Measurements from ENCODE around the gene MEI4. TPM values are rescaled to one million over a fixed set of nuclear protein-coding genes. Genes with fewer than 3 reads are reported as not detected.

MEI4 gene
- polyA plus RNA-seq, 1 donor from 2014 or later: not detected

- Histone ChIP-seq H3K4me3 (ENCODE audit: low read length) (no peak overlapping the region), H3K27me3 (ENCODE audit: insufficient read depth, low read depth, low read length) (no peaks in the 10 kb centered on the region), H3K4me2 (ENCODE audit: low read length) (no peak overlapping the region), H3K79me2 (replicated peaks; ENCODE audit: insufficient read depth, low read length) (no peaks in the 10 kb centered on the region), H3K9me2 (ENCODE audit: insufficient read depth, low read length) (no peaks in the 10 kb centered on the region), H3K9me3 (ENCODE audit: low read length) (no peaks in the 10 kb centered on the region), H3K36me3 (ENCODE audit: insufficient read depth, low read length) (no peaks in the 10 kb centered on the region), H4K20me1 (ENCODE audit: insufficient read depth) (no peaks in the 10 kb centered on the region), H3K9ac (ENCODE audit: low read length) (no peak overlapping the region), H3F3A (ENCODE audit: insufficient read depth, low read length, poor library complexity, severe bottlenecking) (no peaks in the 10 kb centered on the region), H2AFZ (ENCODE audit: low read depth, low read length) (no peak overlapping the region), H3K27ac (ENCODE audit: low read length) (no peak overlapping the region)
- TF ChIP-seq RAD21 (conservative IDR thresholded peaks at IDR 0.05): no peak
Measured at GRCh38 chr6:77786935-77787629, 134.2 kb downstream of the MEI4 start.

- Histone ChIP-seq H3K36me3 (ENCODE audit: insufficient read depth, low read length) (no peaks in the 10 kb centered on the region), H3F3A (ENCODE audit: insufficient read depth, low read length, poor library complexity, severe bottlenecking) (no peaks in the 10 kb centered on the region), H3K4me3 (ENCODE audit: low read length) (no peak overlapping the region), H3K4me2 (ENCODE audit: low read length) (no peak overlapping the region), H3K9ac (ENCODE audit: low read length) (no peak overlapping the region), H3K79me2 (replicated peaks; ENCODE audit: insufficient read depth, low read length) (no peaks in the 10 kb centered on the region), H2AFZ (ENCODE audit: low read depth, low read length) (no peak overlapping the region), H3K27ac (ENCODE audit: low read length) (no peak overlapping the region), H3K27me3 (ENCODE audit: insufficient read depth, low read depth, low read length) (no peaks in the 10 kb centered on the region), H3K9me2 (ENCODE audit: insufficient read depth, low read length) (no peaks in the 10 kb centered on the region), H3K9me3 (ENCODE audit: low read length) (peaks cover 5% of the 10 kb centered on the region), H4K20me1 (ENCODE audit: insufficient read depth) (no peaks in the 10 kb centered on the region)
- no peak for TF ChIP-seq MXI1 (conservative IDR thresholded peaks at IDR 0.05; ENCODE audit: poor library complexity, severe bottlenecking)
- no peak for TF ChIP-seq SMC3 (conservative IDR thresholded peaks at IDR 0.05; ENCODE audit: poor library complexity)
- TF ChIP-seq EZH2 (IDR thresholded peaks at IDR 0.05; ENCODE audit: borderline replicate concordance, insufficient read depth, low read length, poor library complexity, severe bottlenecking): no peak
- TF ChIP-seq REST (IDR thresholded peaks at IDR 0.05; ENCODE audit: borderline replicate concordance): no peak
- TF ChIP-seq RAD21 (conservative IDR thresholded peaks at IDR 0.05): no peak
- TF ChIP-seq EP300 (conservative IDR thresholded peaks at IDR 0.05; ENCODE audit: poor library complexity, severe bottlenecking): no peak
- no peak for TF ChIP-seq POLR2AphosphoS5 (IDR thresholded peaks at IDR 0.05)
- no peak for TF ChIP-seq TAF1 (IDR thresholded peaks at IDR 0.05; ENCODE audit: low read depth)
- TF ChIP-seq CTCF (IDR thresholded peaks at IDR 0.05; ENCODE audit: poor library complexity, severe bottlenecking): no peak
Measured at GRCh38 chr6:77796824-77797809, 144.3 kb downstream of the MEI4 start.
